H1 (cell line): ENCODE measurements around the gene SP8. TPM values are rescaled to one million over a fixed set of nuclear protein-coding genes. Genes with fewer than 3 reads are reported as not detected.

ENCODE experiments used
- HDAC6 ChIP-seq: IDR thresholded peaks from one replicate; pipeline ENCODE4 v1.7.1; 2012; ENCODE audit warnings: low read depth, mild to moderate bottlenecking, inconsistent platforms, low read length, moderate library complexity
- TEAD4 ChIP-seq: IDR thresholded peaks from 2 replicates; pipeline ENCODE4 v1.6.1; 2012; ENCODE audit warnings: low read depth, low read length, inconsistent platforms, mixed read lengths
- polyA plus RNA-seq, 7 experiments: library from polyadenylated mRNA; depleted of rRNA in 3 of 7; stranded (reverse) in 5 of 7; unstranded in 2 of 7; fragments of >200 nt in 5 of 7; fragments of 200-250 nt in 2 of 7; gene quantifications; 1 replicate in 5 of 7; 2 replicates in 1 of 7; 4 replicates in 1 of 7; pipeline versions ENCODE4 v1.2.1 to v1.2.3, GENCODE V29; 2011 to 2013; ENCODE audit warnings: missing spikeins in 2 of 7, mixed read lengths in 2 of 7
- total RNA-seq: library from RNA; stranded (reverse); fragmentation: NEBNext Ultra II Directional; extraction: Animal tissue kit (Norgen Biotek cat#: 25700); gene quantifications from 2 replicates; pipeline ENCODE4 v1.2.1, GENCODE V29; 2021

SP8 gene
- total and polyA plus RNA-seq, 2 of the 8 experiments (the other 6 are each of a cell fraction or from before 2014, with no cell fraction given) = 11.3 to 12.0 TPM

- TF ChIP-seq TEAD4 (no peak), HDAC6 (no peak)
Measured at GRCh38 chr7:20742913-20743312, 43.8 kb downstream of the SP8 start (continued).
